Muscle of leg (tissue), 9 donors: ENCODE measurements around the gene GCC2. TPM values are rescaled to one million over a fixed set of nuclear protein-coding genes. Genes with fewer than 3 reads are reported as not detected.

ENCODE experiments used
- polyA plus RNA-seq, 8 donors: library from polyadenylated mRNA; unstranded; fragments of 120-200 nt; gene quantifications; one replicate each; pipeline versions ENCODE4 v1.2.1 to v1.2.3, GENCODE V29; 2013; ENCODE audit warnings: inconsistent platforms in 1 of 8, low replicate concordance in 1 of 8; ENCODE audit not compliant: insufficient read length in 8 of 8, insufficient read depth in 1 of 8
- total RNA-seq: library from RNA; stranded (reverse); fragments of 120-200 nt; gene quantifications from one replicate; pipeline ENCODE4 v1.2.4, GENCODE V29; 2013

Gene GCC2
- total and polyA plus RNA-seq, 9 donors, result 14.9 to 26.2 (median 18.3) TPM

Other genes starting within 250 kb of the GCC2 start
- not detected for gene SULT1C3, start 209.2 kb upstream of the GCC2 start, total RNA-seq
- gene SULT1C3, start 209.2 kb upstream of the GCC2 start, polyA plus RNA-seq, result not detected
- 0.13 TPM for gene SULT1C2, start 160.3 kb upstream of the GCC2 start, total RNA-seq
- 1 to 10 TPM in 4 of 8 donors, under 1 TPM in 4; 0.12 to 9.4 (median 1.0) TPM for gene SULT1C2, start 160.3 kb upstream of the GCC2 start, polyA plus RNA-seq
- gene SULT1C4, start 71.3 kb upstream of the GCC2 start, total RNA-seq, result 13.3 TPM
- gene SULT1C4, start 71.3 kb upstream of the GCC2 start, polyA plus RNA-seq, result 10 to 100 TPM; 15.9 to 23.4 (median 17.7) TPM
- gene LIMS1, start 85.3 kb downstream of the GCC2 start, total RNA-seq, result 37.2 TPM
- 10 to 100 TPM; 32.6 to 56.4 (median 45.3) TPM for gene LIMS1, start 85.3 kb downstream of the GCC2 start, polyA plus RNA-seq